CD4-positive, alpha-beta T cell treated with Interferon gamma for 1 hour (primary cell): ENCODE data around the gene CD99L2.
"Not testable (repeated sequence)": the region's sequence is repeated elsewhere in the genome, so short reads cannot be mapped to it uniquely, and the experiment has no call there.

Experiments used
- DNase-seq: peaks from one replicate; pipeline ENCODE4 v3.0.0-alpha.2; 2020

Gene CD99L2

GRCh38 chrX:150893936-150894335 lies 4.5 kb downstream of the CD99L2 start:
- no peak for DNase-seq

GRCh38 chrX:150889131-150889530 lies 9.3 kb downstream of the CD99L2 start:
- no peak for DNase-seq

- no peak for DNase-seq
Observed at GRCh38 chrX:150887906-150888465, 10.5 kb downstream of the CD99L2 start.

- DNase-seq = not testable (repeated sequence)
Observed at GRCh38 chrX:150887268-150887667, 11.2 kb downstream of the CD99L2 start.

- no peak for DNase-seq
Observed at GRCh38 chrX:150886381-150886780, 12.1 kb downstream of the CD99L2 start.

- DNase-seq = no peak
Observed at GRCh38 chrX:150880808-150881165, 17.7 kb downstream of the CD99L2 start.

- DNase-seq = no peak
Observed at GRCh38 chrX:150879855-150880807, 18.3 kb downstream of the CD99L2 start.

GRCh38 chrX:150875621-150876020 lies 22.8 kb downstream of the CD99L2 start:
- not testable (repeated sequence) for DNase-seq

- DNase-seq = no peak
Observed at GRCh38 chrX:150874448-150874847, 24.0 kb downstream of the CD99L2 start.

- no peak for DNase-seq
Observed at GRCh38 chrX:150873616-150874015, 24.9 kb downstream of the CD99L2 start.

GRCh38 chrX:150872773-150873336 lies 25.6 kb downstream of the CD99L2 start:
- no peak for DNase-seq

GRCh38 chrX:150871341-150871811 lies 27.1 kb downstream of the CD99L2 start:
- no peak for DNase-seq

GRCh38 chrX:150870487-150871340 lies 27.8 kb downstream of the CD99L2 start:
- no peak for DNase-seq

GRCh38 chrX:150870029-150870428 lies 28.4 kb downstream of the CD99L2 start:
- DNase-seq = no peak

- DNase-seq = no peak
Observed at GRCh38 chrX:150869450-150869849, 29.0 kb downstream of the CD99L2 start.

- DNase-seq = no peak
Observed at GRCh38 chrX:150868625-150869024, 29.8 kb downstream of the CD99L2 start.

GRCh38 chrX:150864127-150864526 lies 34.3 kb downstream of the CD99L2 start:
- no peak for DNase-seq

- no peak for DNase-seq
Observed at GRCh38 chrX:150863191-150863590, 35.3 kb downstream of the CD99L2 start.

- no peak for DNase-seq
Observed at GRCh38 chrX:150857453-150857852, 41.0 kb downstream of the CD99L2 start.

- no peak for DNase-seq
Observed at GRCh38 chrX:150856785-150857184, 41.7 kb downstream of the CD99L2 start.

GRCh38 chrX:150856101-150856500 lies 42.4 kb downstream of the CD99L2 start:
- DNase-seq = no peak

GRCh38 chrX:150854856-150855255 lies 43.6 kb downstream of the CD99L2 start:
- DNase-seq = no peak
